Transverse colon (tissue), 4 donors: ENCODE results near the gene SMCO3.
A peak's percentile ranks its signal among the peaks of the same experiment; 100 is the strongest.

Source experiments
- POLR2A ChIP-seq: fragments of 450-650 bp; IDR thresholded peaks from one replicate; pipeline ENCODE4 v1.6.1; 2016; ENCODE audit warnings: antibody characterized with exemption, mild to moderate bottlenecking, moderate library complexity
- POLR2AphosphoS5 ChIP-seq, 3 donors: sonication (generic); formaldehyde crosslinking; IDR thresholded peaks; one replicate each; pipeline ENCODE4 v1.6.1; 2016; ENCODE audit warnings: antibody characterized with exemption in 3 of 3
- TF ChIP-seq, protein P1 (sequence below), 5 experiments: fragments of 200-600 bp in 3 of 5; fragments of 450-650 bp in 2 of 5; sonication (generic) in 3 of 5; IDR thresholded peaks; 1 replicate in 2 of 5; 2 replicates in 3 of 5; pipeline ENCODE4 v1.5.1; 2016 to 2017; ENCODE audit warnings: antibody characterized with exemption in 5 of 5, inconsistent platforms in 3 of 5, mild to moderate bottlenecking in 2 of 5, moderate library complexity in 1 of 5

DNA sequence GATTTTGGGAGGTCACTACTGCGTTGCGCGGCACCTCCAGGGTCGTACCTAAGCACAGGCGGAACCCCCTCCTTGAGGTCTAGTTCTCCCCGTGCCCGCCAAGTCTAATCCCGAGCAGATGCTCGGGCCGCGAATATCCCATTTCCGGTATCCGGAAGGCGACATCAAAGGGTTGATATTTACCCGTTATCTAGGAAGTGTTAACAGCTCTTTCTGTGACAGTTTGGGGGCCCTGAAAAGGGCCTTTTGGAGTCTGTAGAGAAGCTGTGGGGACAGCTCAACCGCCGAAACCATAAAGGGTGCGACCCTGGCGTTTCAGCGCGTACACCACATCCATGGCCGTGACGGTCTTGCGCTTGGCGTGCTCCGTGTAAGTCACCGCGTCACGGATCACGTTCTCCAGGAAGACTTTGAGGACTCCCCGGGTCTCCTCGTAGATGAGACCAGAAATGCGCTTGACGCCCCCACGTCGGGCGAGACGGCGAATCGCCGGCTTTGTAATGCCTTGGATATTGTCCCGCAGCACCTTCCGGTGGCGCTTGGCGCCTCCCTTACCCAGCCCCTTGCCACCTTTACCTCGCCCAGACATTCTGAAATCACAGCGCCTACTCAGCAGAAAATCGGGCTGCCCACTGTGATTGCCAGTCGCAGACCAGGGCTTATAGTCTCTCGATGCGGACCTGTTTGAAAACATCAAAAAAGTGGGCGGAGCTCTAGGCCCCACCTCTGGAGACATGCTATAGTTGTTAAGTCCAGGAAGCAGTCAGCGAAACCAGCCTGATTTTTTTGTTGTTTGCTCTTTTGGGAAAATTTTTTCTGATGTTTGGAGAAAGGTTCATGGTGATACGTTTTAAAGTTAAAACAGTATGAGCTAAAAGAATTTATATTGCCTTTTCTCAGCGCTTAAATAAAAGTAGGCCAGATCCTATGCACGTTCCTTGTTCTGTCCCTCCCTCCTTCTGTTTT is 43.2 kb downstream of the SMCO3 start:
- TF ChIP-seq, protein P1, sequence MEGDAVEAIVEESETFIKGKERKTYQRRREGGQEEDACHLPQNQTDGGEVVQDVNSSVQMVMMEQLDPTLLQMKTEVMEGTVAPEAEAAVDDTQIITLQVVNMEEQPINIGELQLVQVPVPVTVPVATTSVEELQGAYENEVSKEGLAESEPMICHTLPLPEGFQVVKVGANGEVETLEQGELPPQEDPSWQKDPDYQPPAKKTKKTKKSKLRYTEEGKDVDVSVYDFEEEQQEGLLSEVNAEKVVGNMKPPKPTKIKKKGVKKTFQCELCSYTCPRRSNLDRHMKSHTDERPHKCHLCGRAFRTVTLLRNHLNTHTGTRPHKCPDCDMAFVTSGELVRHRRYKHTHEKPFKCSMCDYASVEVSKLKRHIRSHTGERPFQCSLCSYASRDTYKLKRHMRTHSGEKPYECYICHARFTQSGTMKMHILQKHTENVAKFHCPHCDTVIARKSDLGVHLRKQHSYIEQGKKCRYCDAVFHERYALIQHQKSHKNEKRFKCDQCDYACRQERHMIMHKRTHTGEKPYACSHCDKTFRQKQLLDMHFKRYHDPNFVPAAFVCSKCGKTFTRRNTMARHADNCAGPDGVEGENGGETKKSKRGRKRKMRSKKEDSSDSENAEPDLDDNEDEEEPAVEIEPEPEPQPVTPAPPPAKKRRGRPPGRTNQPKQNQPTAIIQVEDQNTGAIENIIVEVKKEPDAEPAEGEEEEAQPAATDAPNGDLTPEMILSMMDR (IDR thresholded peaks at IDR 0.05): no peak
- TF ChIP-seq POLR2A (peak; percentile 100), POLR2AphosphoS5 (IDR thresholded peaks at IDR 0.05) (peak; percentile 95 to 100 (median 100))
